HCT116 (cell line): ENCODE data around the gene VTI1A. TPM values are rescaled to one million over a fixed set of nuclear protein-coding genes. Genes with fewer than 3 reads are reported as not detected.
A peak's percentile ranks its signal among the peaks of the same experiment; 100 is the strongest.

ENCODE experiments used
- ATAC-seq: fragments of 200-7000 bp; cut with Tn5 transposase; 2 replicates; pipeline ENCODE4 v1.9.1; 2020; ENCODE audit warnings: mild to moderate bottlenecking, moderate library complexity
- BruUV-seq: library from RNA; stranded (reverse); fragments of 400-500 nt; replicated peaks from 2 replicates; lab custom pipeline; 2021; lab: Mats Ljungman, UMichigan
- CTCF ChIA-PET: fragments of 300-600 bp; sonication (Branson Sonifier 250); formaldehyde crosslinking; loops from one replicate; lab custom pipeline; 2021; ENCODE audit warnings: antibody characterized with exemption; lab: Charles Lee
- POLR2A ChIA-PET: fragments of 300-600, 350-600 bp; sonication (Branson Sonifier 250); formaldehyde crosslinking; loops from one replicate; lab custom pipeline; 2021; ENCODE audit warnings: antibody characterized with exemption; lab: Charles Lee
- RAD21 ChIA-PET, 2 experiments: fragments of 300-600 bp; sonication (Branson Sonifier 250); formaldehyde crosslinking; loops; one replicate each; lab custom pipeline; 2023; ENCODE audit warnings: low total read pairs in 2 of 2; ENCODE audit not compliant: uncharacterized antibody in 2 of 2, unreplicated experiment in 2 of 2, low non-redundant PET in 1 of 2; lab: Charles Lee
- DNase-seq: peaks from one replicate; pipeline ENCODE4 v3.0.0-alpha.2; 2010; ENCODE audit warnings: low read depth, low spot score
- H2AFZ ChIP-seq: fragments of 200-600 bp; shearing (Covaris generic), sonication (generic); 2 replicates; pipeline ENCODE4 v1.6.1; 2017; ENCODE audit warnings: low read depth, mixed run types, mixed read lengths, antibody characterized with exemption, low read length; ENCODE audit not compliant: poor library complexity, severe bottlenecking
- H3K27ac ChIP-seq: 2 replicates; pipeline ENCODE4 v1.5.1; 2012; ENCODE audit warnings: low read depth, low read length
- H3K27me3 ChIP-seq: fragments of 200-600 bp; sonication (generic); 2 replicates; pipeline ENCODE4 v1.6.1; 2016; ENCODE audit warnings: mixed run types, low read length, mixed read lengths; ENCODE audit not compliant: insufficient read depth
- H3K36me3 ChIP-seq, 2 experiments: fragments of 200-500 bp in 1 of 2; fragments of 200-600 bp in 1 of 2; sonication (Bioruptor generic) in 1 of 2; sonication (generic) in 1 of 2; 2 replicates each; pipeline versions ENCODE4 v1.5.1 to v1.6.1; 2014 to 2016; ENCODE audit warnings: low read length in 2 of 2, inconsistent platforms in 1 of 2, mixed read lengths in 1 of 2, mixed run types in 1 of 2; ENCODE audit not compliant: insufficient read depth in 2 of 2, control insufficient read depth in 1 of 2
- H3K4me1 ChIP-seq, 2 experiments: fragments of 200-600 bp in 1 of 2; sonication (generic) in 1 of 2; 2 replicates each; pipeline versions ENCODE4 v1.5.1 to v1.6.1; 2012 to 2017; ENCODE audit warnings: low read length in 2 of 2, inconsistent platforms in 1 of 2, mild to moderate bottlenecking in 1 of 2, mixed read lengths in 1 of 2, mixed run types in 1 of 2, moderate library complexity in 1 of 2; ENCODE audit not compliant: insufficient read depth in 2 of 2, control insufficient read depth in 1 of 2
- H3K4me2 ChIP-seq: fragments of 200-600 bp; sonication (generic); 2 replicates; pipeline ENCODE4 v1.6.1; 2017; ENCODE audit warnings: mixed run types, low read length, mixed read lengths
- H3K4me3 ChIP-seq, 2 experiments: fragments of 200-600 bp in 1 of 2; sonication (generic) in 1 of 2; replicated peaks in 1 of 2; 2 replicates each; pipeline ENCODE4 v1.5.1; 2011 to 2016; ENCODE audit warnings: low read length in 2 of 2, control low read depth in 1 of 2, low read depth in 1 of 2, mild to moderate bottlenecking in 1 of 2, mixed read lengths in 1 of 2, mixed run types in 1 of 2
- H3K79me2 ChIP-seq: fragments of 200-600 bp; sonication (generic); 2 replicates; pipeline ENCODE4 v1.6.1; 2017; ENCODE audit warnings: mild to moderate bottlenecking, mixed run types, low read length, moderate library complexity, mixed read lengths; ENCODE audit not compliant: insufficient read depth
- H3K9ac ChIP-seq: fragments of 200-600 bp; sonication (generic); 2 replicates; pipeline ENCODE4 v1.6.1; 2016; ENCODE audit warnings: low read length, mixed read lengths
- H3K9me2 ChIP-seq: fragments of 200-600 bp; sonication (generic), shearing (Covaris generic); 2 replicates; pipeline ENCODE4 v1.6.1; 2017; ENCODE audit warnings: mixed run types, mild to moderate bottlenecking, moderate library complexity; ENCODE audit not compliant: insufficient read depth
- H3K9me3 ChIP-seq, 2 experiments: fragments of 200-500 bp in 1 of 2; fragments of 200-600 bp in 1 of 2; sonication (Bioruptor generic) in 1 of 2; sonication (generic) in 1 of 2; 2 replicates each; pipeline ENCODE4 v1.6.1; 2014 to 2017; ENCODE audit warnings: low read length in 2 of 2, mixed read lengths in 2 of 2, inconsistent platforms in 1 of 2, low read depth in 1 of 2, mild to moderate bottlenecking in 1 of 2, mixed run types in 1 of 2, moderate library complexity in 1 of 2; ENCODE audit not compliant: control insufficient read depth in 1 of 2, insufficient read depth in 1 of 2
- H4K20me1 ChIP-seq: fragments of 200-600 bp; sonication (generic), shearing (Covaris generic); 2 replicates; pipeline ENCODE4 v1.6.1; 2017; ENCODE audit warnings: mixed run types, mild to moderate bottlenecking, moderate library complexity; ENCODE audit not compliant: insufficient read depth
- CBX3 ChIP-seq: IDR thresholded peaks from 2 replicates; pipeline ENCODE4 v1.6.1; 2012; ENCODE audit warnings: low read depth
- CEBPB ChIP-seq: IDR thresholded peaks from 2 replicates; pipeline ENCODE4 v1.6.1; 2012; ENCODE audit warnings: low read depth
- ELF1 ChIP-seq: IDR thresholded peaks from 2 replicates; pipeline ENCODE4 v1.6.1; 2012; ENCODE audit warnings: low read depth, borderline replicate concordance
- EZH2phosphoT487 ChIP-seq: fragments of 200-600 bp; IDR thresholded peaks from 2 replicates; pipeline ENCODE4 v1.6.1; 2018; ENCODE audit warnings: antibody characterized with exemption, borderline replicate concordance
- FOSL1 ChIP-seq: IDR thresholded peaks from 2 replicates; pipeline ENCODE4 v1.6.1; 2012; ENCODE audit warnings: low read depth
- JUND ChIP-seq: IDR thresholded peaks from 2 replicates; pipeline ENCODE4 v1.6.1; 2012
- POLR2AphosphoS5 ChIP-seq: IDR thresholded peaks from 2 replicates; pipeline ENCODE4 v1.6.1; 2011; ENCODE audit warnings: mild to moderate bottlenecking, low read depth, low read length, moderate library complexity
- RAD21 ChIP-seq: IDR thresholded peaks from 2 replicates; pipeline ENCODE4 v1.6.1; 2012; ENCODE audit warnings: low read depth, mild to moderate bottlenecking
- SIN3A ChIP-seq: IDR thresholded peaks from 2 replicates; pipeline ENCODE4 v1.6.1; 2012; ENCODE audit warnings: low read depth
- SP1 ChIP-seq: IDR thresholded peaks from 2 replicates; pipeline ENCODE4 v1.6.1; 2012; ENCODE audit warnings: low read depth
- TCF7L2 ChIP-seq: IDR thresholded peaks from 2 replicates; pipeline ENCODE4 v1.7.0; 2011; ENCODE audit warnings: borderline replicate concordance, inconsistent platforms; ENCODE audit not compliant: insufficient read depth, insufficient read length; ENCODE audit errors: extremely low read depth
- YY1 ChIP-seq: IDR thresholded peaks from 2 replicates; pipeline ENCODE4 v1.6.1; 2011; ENCODE audit warnings: low read length, low read depth, moderate library complexity, mild to moderate bottlenecking; ENCODE audit not compliant: insufficient replicate concordance; ENCODE audit errors: extremely low read depth
- ZFX ChIP-seq: fragments of 450-650 bp; IDR thresholded peaks from 2 replicates; pipeline ENCODE4 v1.6.1; 2017
- intact Hi-C: fragments of 100-400 bp; cut with micrococcal nuclease; formaldehyde crosslinking; loops from 2 replicates; pipeline ENCODE4 v1.10.0; 2022
- total RNA-seq: library from RNA; stranded (reverse); gene quantifications from one replicate; pipeline ENCODE4 v1.2.1, GENCODE V29; 2021; ENCODE audit not compliant: unreplicated experiment
- TF ChIP-seq, protein P1 (sequence below): IDR thresholded peaks from 2 replicates; pipeline ENCODE4 v1.6.1; 2011; ENCODE audit warnings: mild to moderate bottlenecking, low read length, moderate library complexity; ENCODE audit not compliant: insufficient replicate concordance; ENCODE audit errors: extremely low read depth

Gene VTI1A
- total RNA-seq, 1 experiment from 2014 or later = 80.7 TPM

DNA sequence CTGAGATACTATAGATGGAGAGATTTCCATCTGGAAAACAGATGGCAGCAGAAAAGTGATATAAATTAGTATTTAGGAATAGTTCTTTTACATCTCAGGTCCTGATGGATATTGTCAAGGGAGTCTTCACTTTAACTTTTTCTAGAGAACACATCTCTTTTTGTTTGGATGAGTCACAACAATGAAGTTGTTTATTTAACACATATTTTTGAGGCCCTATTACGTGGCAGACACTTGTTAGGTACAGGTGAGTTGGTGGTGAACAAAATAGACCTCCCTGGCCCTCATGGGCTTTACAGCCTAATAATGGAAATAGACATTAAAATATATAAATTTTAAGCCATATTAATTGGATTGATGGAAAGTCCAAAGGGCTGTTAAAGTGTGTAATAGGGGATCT lies 168.3 kb downstream of the VTI1A start:
- intact Hi-C loops = no loop called here
- ATAC-seq (peak; percentile 66), DNase-seq (peak; percentile 24)
- no peak overlapping the region for H3K9ac ChIP-seq
- 0 out of 2 replicates have a peak, but pooled peaks have one; percentile 26 for TF ChIP-seq SP1
- TF ChIP-seq CEBPB = no peak
- TF ChIP-seq EZH2phosphoT487 = no peak
- TF ChIP-seq JUND = peak; percentile 44; the same call in 1 of the 2 replicates
- peak; percentile 62 for TF ChIP-seq FOSL1
- TF ChIP-seq YY1 = no peak
- peaks cover 20 to 23% of the 10 kb centered on the region in 2 experiments for H3K4me1 ChIP-seq
- H2AFZ ChIP-seq = no peak overlapping the region
- RAD21 ChIA-PET = no interaction called here
- peaks cover 11% of the 10 kb centered on the region for H3K79me2 ChIP-seq
- POLR2A ChIA-PET = no interaction called here
- no peaks in the 10 kb centered on the region for H3K36me3 ChIP-seq
- H3K9me2 ChIP-seq = no peaks in the 10 kb centered on the region
- CTCF ChIA-PET = no interaction called here
- no TSS peak for BruUV-seq
- no peaks in the 10 kb centered on the region for H3K27me3 ChIP-seq
- no peaks in the 10 kb centered on the region for H3K9me3 ChIP-seq
- no peaks in the 10 kb centered on the region for H4K20me1 ChIP-seq
- no peak overlapping the region for H3K4me3 ChIP-seq
- no peak overlapping the region for H3K27ac ChIP-seq
- H3K4me2 ChIP-seq = peak overlapping the region; percentile 3; the same call in 1 of the 2 replicates

DNA sequence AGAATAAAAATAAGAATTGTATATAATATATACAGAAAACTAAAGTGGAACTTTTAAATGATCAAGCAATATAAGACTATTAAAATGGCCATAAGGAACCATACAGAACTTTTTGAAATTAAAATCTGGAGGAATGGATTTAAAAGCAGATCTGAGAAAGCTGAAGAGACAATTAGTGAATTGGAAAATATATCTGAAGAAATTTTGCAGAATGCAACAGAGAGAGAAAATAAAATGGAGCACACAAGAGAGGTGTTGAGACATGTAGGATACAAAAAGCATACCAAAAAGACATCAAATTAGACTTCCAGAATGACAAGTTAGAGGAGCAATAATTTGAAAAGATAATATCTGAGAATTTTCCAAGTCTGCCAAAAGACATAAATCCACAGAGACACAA lies 169.6 kb downstream of the VTI1A start:
- Histone ChIP-seq H3K36me3 (no peaks in the 10 kb centered on the region), H3K27me3 (no peaks in the 10 kb centered on the region), H3K27ac (no peak overlapping the region), H3K4me2 (no peak overlapping the region), H2AFZ (no peak overlapping the region), H3K4me1 (peaks cover 20 to 23% of the 10 kb centered on the region in 2 experiments), H3K9me3 (no peaks in the 10 kb centered on the region), H4K20me1 (no peaks in the 10 kb centered on the region), H3K79me2 (peaks cover 14% of the 10 kb centered on the region), H3K4me3 (no peak overlapping the region), H3K9ac (no peak overlapping the region), H3K9me2 (no peaks in the 10 kb centered on the region)
- BruUV-seq = no TSS peak
- RAD21 ChIA-PET = no interaction called here
- ATAC-seq (no peak), DNase-seq (no peak)
- intact Hi-C loops = no loop called here
- POLR2A ChIA-PET = no interaction called here
- TF ChIP-seq TCF7L2 (no peak), CBX3 (no peak), SIN3A (no peak), CEBPB (no peak), ELF1 (no peak), SP1 (no peak), RAD21 (no peak), ZFX (no peak), POLR2AphosphoS5 (no peak)
- TF ChIP-seq, protein P1, sequence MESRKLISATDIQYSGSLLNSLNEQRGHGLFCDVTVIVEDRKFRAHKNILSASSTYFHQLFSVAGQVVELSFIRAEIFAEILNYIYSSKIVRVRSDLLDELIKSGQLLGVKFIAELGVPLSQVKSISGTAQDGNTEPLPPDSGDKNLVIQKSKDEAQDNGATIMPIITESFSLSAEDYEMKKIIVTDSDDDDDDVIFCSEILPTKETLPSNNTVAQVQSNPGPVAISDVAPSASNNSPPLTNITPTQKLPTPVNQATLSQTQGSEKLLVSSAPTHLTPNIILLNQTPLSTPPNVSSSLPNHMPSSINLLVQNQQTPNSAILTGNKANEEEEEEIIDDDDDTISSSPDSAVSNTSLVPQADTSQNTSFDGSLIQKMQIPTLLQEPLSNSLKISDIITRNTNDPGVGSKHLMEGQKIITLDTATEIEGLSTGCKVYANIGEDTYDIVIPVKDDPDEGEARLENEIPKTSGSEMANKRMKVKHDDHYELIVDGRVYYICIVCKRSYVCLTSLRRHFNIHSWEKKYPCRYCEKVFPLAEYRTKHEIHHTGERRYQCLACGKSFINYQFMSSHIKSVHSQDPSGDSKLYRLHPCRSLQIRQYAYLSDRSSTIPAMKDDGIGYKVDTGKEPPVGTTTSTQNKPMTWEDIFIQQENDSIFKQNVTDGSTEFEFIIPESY = no peak
- CTCF ChIA-PET = interaction anchor here (0.6 kb wide), 1 partner anchor 145 kb away, joined by 3 read pairs; no protein-coding TSS in a partner anchor
